GM23338 (cell line): ENCODE measurements around the gene USH2A. TPM values are rescaled to one million over a fixed set of nuclear protein-coding genes. Genes with fewer than 3 reads are reported as not detected.
A peak's percentile ranks its signal among the peaks of the same experiment; 100 is the strongest.

ENCODE experiments used
- ATAC-seq: fragments of 200-7000 bp; cut with Tn5 transposase; 3 replicates; pipeline ENCODE4 v1.9.1; 2020
- DNase-seq: peaks from one replicate; pipeline ENCODE4 v3.0.0-alpha.2; 2015; ENCODE audit warnings: low spot score
- H2AFZ ChIP-seq: fragments of 200-600 bp; sonication (generic); 2 replicates; pipeline ENCODE4 v1.8.0; 2016; ENCODE audit warnings: antibody characterized with exemption, mild to moderate bottlenecking, moderate library complexity
- H3F3A ChIP-seq: fragments of 200-600 bp; sonication (generic); replicated peaks from 2 replicates; pipeline ENCODE4 v1.8.0; 2017; ENCODE audit warnings: antibody characterized with exemption, mixed run types, low read depth
- H3K27ac ChIP-seq: fragments of 200-600 bp; sonication (generic); 2 replicates; pipeline ENCODE4 v1.6.1; 2016; ENCODE audit warnings: low read depth
- H3K27me3 ChIP-seq: fragments of 200-600 bp; sonication (generic); 2 replicates; pipeline ENCODE4 v1.8.0; 2016; ENCODE audit warnings: mild to moderate bottlenecking, mixed run types, moderate library complexity; ENCODE audit not compliant: insufficient read depth
- H3K36me3 ChIP-seq: fragments of 200-600 bp; sonication (generic); 2 replicates; pipeline ENCODE4 v1.8.0; 2016; ENCODE audit warnings: mild to moderate bottlenecking; ENCODE audit not compliant: insufficient read depth
- H3K4me1 ChIP-seq: fragments of 200-600 bp; sonication (generic); 2 replicates; pipeline ENCODE4 v1.8.0; 2016; ENCODE audit warnings: mild to moderate bottlenecking, moderate library complexity; ENCODE audit not compliant: insufficient read depth
- H3K4me2 ChIP-seq: fragments of 200-600 bp; sonication (generic); 2 replicates; pipeline ENCODE4 v1.7.1; 2017; ENCODE audit warnings: mixed run types
- H3K4me3 ChIP-seq: fragments of 200-600 bp; sonication (generic); 2 replicates; pipeline ENCODE4 v1.6.1; 2016; ENCODE audit warnings: mixed run types
- H3K79me2 ChIP-seq: fragments of 200-600 bp; sonication (generic); replicated peaks from 2 replicates; pipeline ENCODE4 v1.8.0; 2017; ENCODE audit warnings: mild to moderate bottlenecking; ENCODE audit not compliant: insufficient read depth
- H3K9me2 ChIP-seq: fragments of 200-600 bp; sonication (generic); 2 replicates; pipeline ENCODE4 v1.8.0; 2017; ENCODE audit not compliant: insufficient read depth
- H4K20me1 ChIP-seq: fragments of 200-600 bp; sonication (generic); replicated peaks from 2 replicates; pipeline ENCODE4 v1.8.0; 2017; ENCODE audit warnings: mild to moderate bottlenecking; ENCODE audit not compliant: insufficient read depth
- H3K27ac Mint-ChIP-seq: 2 replicates; pipeline ENCODE4 v1.8.0; 2020; ENCODE audit warnings: inconsistent platforms, mild to moderate bottlenecking, moderate library complexity, mixed read lengths
- H3K27me3 Mint-ChIP-seq: 3 replicates; pipeline ENCODE4 v1.8.0; 2022; ENCODE audit warnings: low read depth, mild to moderate bottlenecking, moderate library complexity, mixed read lengths, inconsistent platforms; ENCODE audit not compliant: insufficient read depth, poor library complexity
- H3K36me3 Mint-ChIP-seq: 3 replicates; pipeline ENCODE4 v1.8.0; 2021; ENCODE audit warnings: low read depth, mild to moderate bottlenecking, inconsistent platforms, moderate library complexity, mixed read lengths
- H3K4me1 Mint-ChIP-seq: 3 replicates; pipeline ENCODE4 v1.8.0; 2020; ENCODE audit warnings: mild to moderate bottlenecking, inconsistent platforms, mixed read lengths
- H3K4me3 Mint-ChIP-seq: 3 replicates; pipeline ENCODE4 v1.8.0; 2021; ENCODE audit warnings: moderate library complexity, mild to moderate bottlenecking, inconsistent platforms, mixed read lengths
- H3K9me3 Mint-ChIP-seq: 3 replicates; pipeline ENCODE4 v1.8.0; 2020; ENCODE audit warnings: moderate library complexity, mild to moderate bottlenecking, inconsistent platforms, mixed read lengths
- CREB1 ChIP-seq: fragments of 250-450 bp; sonication (Bioruptor Pico); IDR thresholded peaks from 2 replicates; pipeline ENCODE4 v1.5.0; 2020; ENCODE audit warnings: low read depth, mild to moderate bottlenecking, moderate library complexity
- ETS1 ChIP-seq: IDR thresholded peaks from 2 replicates; pipeline ENCODE4 v1.6.1; 2016; ENCODE audit warnings: antibody characterized with exemption
- EZH2phosphoT487 ChIP-seq: fragments of 200-600 bp; sonication (generic); IDR thresholded peaks from one replicate; pipeline ENCODE4 v1.8.1; 2018; ENCODE audit warnings: antibody characterized with exemption; ENCODE audit not compliant: unreplicated experiment
- JUNB ChIP-seq: IDR thresholded peaks from one replicate; pipeline ENCODE4 v1.6.1; 2016; ENCODE audit warnings: antibody characterized with exemption; ENCODE audit not compliant: unreplicated experiment
- NANOG ChIP-seq: IDR thresholded peaks from 2 replicates; pipeline ENCODE4 v1.6.1; 2016; ENCODE audit warnings: antibody characterized with exemption, borderline replicate concordance
- POLR2AphosphoS5 ChIP-seq: IDR thresholded peaks from 2 replicates; pipeline ENCODE4 v1.6.1; 2016; ENCODE audit warnings: antibody characterized with exemption, low read depth
- STAT1 ChIP-seq: IDR thresholded peaks from one replicate; pipeline ENCODE4 v1.6.1; 2016; ENCODE audit warnings: antibody characterized with exemption; ENCODE audit not compliant: unreplicated experiment
- ZNF331 ChIP-seq: fragments of 250-450 bp; sonication (Bioruptor Pico); IDR thresholded peaks from 2 replicates; pipeline ENCODE4 v1.5.0; 2020; ENCODE audit warnings: low read depth, mild to moderate bottlenecking, moderate library complexity
- polyA plus RNA-seq: library from polyadenylated mRNA; unstranded; fragments of >200 nt; fragmentation: Nextera tagmentation; extraction: Ambion mirVana; gene quantifications from 2 replicates; pipeline ENCODE4 v1.2.1, GENCODE V29; 2016
- total RNA-seq: library from RNA; depleted of rRNA; stranded (reverse); fragments of >200 nt; shearing (Covaris generic); gene quantifications from 2 replicates; pipeline ENCODE4 v1.2.3, GENCODE V29; 2014
- TF ChIP-seq, protein P1 (sequence below): IDR thresholded peaks from one replicate; pipeline ENCODE4 v1.6.1; 2018; ENCODE audit warnings: antibody characterized with exemption; ENCODE audit not compliant: unreplicated experiment
- TF ChIP-seq, protein P2 (sequence below), 2 experiments: fragments of 200-600 bp in 1 of 2; sonication (generic) in 1 of 2; conservative IDR thresholded peaks; 2 replicates each; pipeline versions ENCODE4 v1.5.1 to v1.6.1; 2016 to 2017; ENCODE audit warnings: antibody characterized with exemption in 2 of 2, low read depth in 2 of 2, mild to moderate bottlenecking in 2 of 2, moderate library complexity in 1 of 2

The USH2A gene
- total and polyA plus RNA-seq, 2 experiments from 2014 or later: 0.03 TPM

DNA sequence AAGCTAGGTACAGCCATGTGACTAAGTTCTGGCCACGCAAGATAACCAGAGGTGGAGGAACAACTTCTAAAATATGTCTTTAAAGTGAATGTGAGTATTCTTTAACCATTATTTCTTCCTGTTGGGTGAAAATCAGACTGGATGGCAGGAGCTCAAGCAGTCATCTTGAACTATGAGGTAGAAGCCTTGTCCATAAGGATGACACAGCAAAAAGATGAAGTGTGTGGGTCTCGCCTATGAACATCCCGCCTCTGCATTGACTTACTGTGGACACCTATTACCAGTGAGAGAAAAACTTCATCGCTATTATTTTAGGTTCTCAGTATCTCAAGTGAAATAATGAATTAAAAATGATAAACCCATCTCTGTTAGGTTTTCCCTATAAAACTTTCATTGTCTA, 365.3 kb downstream of the USH2A start:
- H3K4me3 Mint-ChIP-seq: no peak overlapping the region
- DNase-seq (no peak), ATAC-seq (no peak)
- Histone ChIP-seq H3K9me2 (no peaks in the 10 kb centered on the region), H3K36me3 (no peaks in the 10 kb centered on the region), H3K4me1 (peaks cover 4% of the 10 kb centered on the region), H3K4me2 (no peak overlapping the region), H4K20me1 (no peaks in the 10 kb centered on the region), H3F3A (no peaks in the 10 kb centered on the region), H3K27ac (no peak overlapping the region), H2AFZ (peak overlapping the region; percentile 19), H3K79me2 (no peaks in the 10 kb centered on the region), H3K27me3 (no peaks in the 10 kb centered on the region), H3K4me3 (no peak overlapping the region)
- H3K27ac Mint-ChIP-seq: no peak overlapping the region; the same call in 1 of the 2 replicates
- TF ChIP-seq EZH2phosphoT487 (no peak), STAT1 (no peak), ZNF331 (no peak), POLR2AphosphoS5 (no peak), NANOG (no peak), CREB1 (CRISPR knock-in tag) (no peak), ETS1 (no peak), JUNB (no peak)
- TF ChIP-seq, protein P1, sequence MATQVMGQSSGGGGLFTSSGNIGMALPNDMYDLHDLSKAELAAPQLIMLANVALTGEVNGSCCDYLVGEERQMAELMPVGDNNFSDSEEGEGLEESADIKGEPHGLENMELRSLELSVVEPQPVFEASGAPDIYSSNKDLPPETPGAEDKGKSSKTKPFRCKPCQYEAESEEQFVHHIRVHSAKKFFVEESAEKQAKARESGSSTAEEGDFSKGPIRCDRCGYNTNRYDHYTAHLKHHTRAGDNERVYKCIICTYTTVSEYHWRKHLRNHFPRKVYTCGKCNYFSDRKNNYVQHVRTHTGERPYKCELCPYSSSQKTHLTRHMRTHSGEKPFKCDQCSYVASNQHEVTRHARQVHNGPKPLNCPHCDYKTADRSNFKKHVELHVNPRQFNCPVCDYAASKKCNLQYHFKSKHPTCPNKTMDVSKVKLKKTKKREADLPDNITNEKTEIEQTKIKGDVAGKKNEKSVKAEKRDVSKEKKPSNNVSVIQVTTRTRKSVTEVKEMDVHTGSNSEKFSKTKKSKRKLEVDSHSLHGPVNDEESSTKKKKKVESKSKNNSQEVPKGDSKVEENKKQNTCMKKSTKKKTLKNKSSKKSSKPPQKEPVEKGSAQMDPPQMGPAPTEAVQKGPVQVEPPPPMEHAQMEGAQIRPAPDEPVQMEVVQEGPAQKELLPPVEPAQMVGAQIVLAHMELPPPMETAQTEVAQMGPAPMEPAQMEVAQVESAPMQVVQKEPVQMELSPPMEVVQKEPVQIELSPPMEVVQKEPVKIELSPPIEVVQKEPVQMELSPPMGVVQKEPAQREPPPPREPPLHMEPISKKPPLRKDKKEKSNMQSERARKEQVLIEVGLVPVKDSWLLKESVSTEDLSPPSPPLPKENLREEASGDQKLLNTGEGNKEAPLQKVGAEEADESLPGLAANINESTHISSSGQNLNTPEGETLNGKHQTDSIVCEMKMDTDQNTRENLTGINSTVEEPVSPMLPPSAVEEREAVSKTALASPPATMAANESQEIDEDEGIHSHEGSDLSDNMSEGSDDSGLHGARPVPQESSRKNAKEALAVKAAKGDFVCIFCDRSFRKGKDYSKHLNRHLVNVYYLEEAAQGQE: no peak
- TF ChIP-seq, protein P2, sequence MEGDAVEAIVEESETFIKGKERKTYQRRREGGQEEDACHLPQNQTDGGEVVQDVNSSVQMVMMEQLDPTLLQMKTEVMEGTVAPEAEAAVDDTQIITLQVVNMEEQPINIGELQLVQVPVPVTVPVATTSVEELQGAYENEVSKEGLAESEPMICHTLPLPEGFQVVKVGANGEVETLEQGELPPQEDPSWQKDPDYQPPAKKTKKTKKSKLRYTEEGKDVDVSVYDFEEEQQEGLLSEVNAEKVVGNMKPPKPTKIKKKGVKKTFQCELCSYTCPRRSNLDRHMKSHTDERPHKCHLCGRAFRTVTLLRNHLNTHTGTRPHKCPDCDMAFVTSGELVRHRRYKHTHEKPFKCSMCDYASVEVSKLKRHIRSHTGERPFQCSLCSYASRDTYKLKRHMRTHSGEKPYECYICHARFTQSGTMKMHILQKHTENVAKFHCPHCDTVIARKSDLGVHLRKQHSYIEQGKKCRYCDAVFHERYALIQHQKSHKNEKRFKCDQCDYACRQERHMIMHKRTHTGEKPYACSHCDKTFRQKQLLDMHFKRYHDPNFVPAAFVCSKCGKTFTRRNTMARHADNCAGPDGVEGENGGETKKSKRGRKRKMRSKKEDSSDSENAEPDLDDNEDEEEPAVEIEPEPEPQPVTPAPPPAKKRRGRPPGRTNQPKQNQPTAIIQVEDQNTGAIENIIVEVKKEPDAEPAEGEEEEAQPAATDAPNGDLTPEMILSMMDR (conservative IDR thresholded peaks at IDR 0.05; ENCODE audit: low read depth in 2 of 2): no peak
- no peaks in the 10 kb centered on the region for H3K27me3 Mint-ChIP-seq
- no peaks in the 10 kb centered on the region for H3K9me3 Mint-ChIP-seq
- no peaks in the 10 kb centered on the region for H3K36me3 Mint-ChIP-seq
- H3K4me1 Mint-ChIP-seq: peaks cover 6% of the 10 kb centered on the region; the same call in 2 of the 3 replicates

DNA sequence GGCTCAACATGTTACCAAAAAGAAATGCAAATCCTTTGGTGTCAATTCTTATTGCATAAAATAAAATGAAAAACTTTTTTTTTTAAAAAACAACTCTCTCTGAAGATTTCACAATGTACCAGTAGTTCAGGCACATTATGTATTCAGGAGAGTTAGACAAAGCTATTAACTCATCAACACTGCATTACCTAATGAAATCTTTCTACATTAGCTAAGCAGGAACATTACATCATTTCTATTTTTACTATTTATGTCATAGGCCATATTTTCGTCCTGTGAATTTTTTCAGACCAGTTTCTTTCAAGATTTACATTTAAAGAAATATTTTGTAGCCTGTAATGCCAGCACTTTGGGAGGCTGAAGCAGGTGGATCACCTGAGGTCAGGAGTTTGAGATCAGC, 366.2 kb downstream of the USH2A start:
- no peak overlapping the region for H2AFZ ChIP-seq
- Mint-ChIP-seq H3K36me3 (no peaks in the 10 kb centered on the region), H3K9me3 (no peaks in the 10 kb centered on the region), H3K4me3 (no peak overlapping the region), H3K4me1 (peaks cover 6% of the 10 kb centered on the region; the same call in 2 of the 3 replicates), H3K27me3 (no peaks in the 10 kb centered on the region), H3K27ac (no peak overlapping the region)
- no peaks in the 10 kb centered on the region for H3K79me2 ChIP-seq
- H3K4me3 ChIP-seq: no peak overlapping the region
- no peak for DNase-seq
- H4K20me1 ChIP-seq: no peaks in the 10 kb centered on the region
- no peaks in the 10 kb centered on the region for H3K9me2 ChIP-seq
- no peak overlapping the region for H3K4me2 ChIP-seq
- no peaks in the 10 kb centered on the region for H3K36me3 ChIP-seq
- no peak for ATAC-seq
- no peaks in the 10 kb centered on the region for H3F3A ChIP-seq
- H3K27me3 ChIP-seq: no peaks in the 10 kb centered on the region
- peaks cover 4% of the 10 kb centered on the region for H3K4me1 ChIP-seq
- H3K27ac ChIP-seq: no peak overlapping the region
- TF ChIP-seq EZH2phosphoT487: no peak
- TF ChIP-seq ZNF331: no peak
- TF ChIP-seq, protein P1: no peak
- TF ChIP-seq STAT1: no peak
- TF ChIP-seq NANOG: no peak
- TF ChIP-seq POLR2AphosphoS5: no peak
